B cell (primary cell): ENCODE results near the gene C6orf15. TPM values are rescaled to one million over a fixed set of nuclear protein-coding genes. Genes with fewer than 3 reads are reported as not detected.

ENCODE experiments used
- ATAC-seq: fragments of 200-7000 bp; cut with Tn5 transposase; one replicate; pipeline ENCODE4 v1.10.0; 2021; ENCODE audit warnings: low read depth, mild to moderate bottlenecking, moderate number of reproducible peaks, moderate library complexity
- CTCF ChIA-PET: fragments of 350-600 bp; sonication (Branson Sonifier 250); formaldehyde crosslinking; loops from one replicate; lab custom pipeline; 2021; ENCODE audit warnings: antibody characterized with exemption, inconsistent platforms; lab: Charles Lee
- POLR2A ChIA-PET: fragments of 350-600 bp; sonication (Branson Sonifier 250); formaldehyde crosslinking; loops from one replicate; lab custom pipeline; 2021; ENCODE audit warnings: antibody characterized with exemption; lab: Charles Lee
- DNase-seq: peaks from one replicate; pipeline ENCODE4 v3.0.0; 2013
- H2AFZ ChIP-seq: 2 replicates; pipeline ENCODE4 v1.6.1; 2012; ENCODE audit warnings: mild to moderate bottlenecking, low read depth, low read length; ENCODE audit not compliant: insufficient read depth, poor library complexity, severe bottlenecking
- H3K27ac ChIP-seq, 2 donors: 1 replicate in 1 of 2; 2 replicates in 1 of 2; pipeline ENCODE4 v1.5.1; 2012 to 2013; ENCODE audit warnings: low read length in 2 of 2, mild to moderate bottlenecking in 2 of 2, moderate library complexity in 1 of 2
- H3K27me3 ChIP-seq, 4 experiments: fragments of 200-600 bp in 1 of 4; sonication (generic) in 1 of 4; replicated peaks in 1 of 4; 1 replicate in 2 of 4; 2 replicates in 2 of 4; pipeline versions ENCODE4 v1.6.1 to v1.7.0; 2013 to 2016; ENCODE audit warnings: low read length in 3 of 4, mild to moderate bottlenecking in 2 of 4, mixed read lengths in 1 of 4, moderate library complexity in 1 of 4; ENCODE audit not compliant: insufficient read depth in 4 of 4, control insufficient read depth in 3 of 4; ENCODE audit errors: control extremely low read depth in 1 of 4
- H3K36me3 ChIP-seq, 2 experiments: replicated peaks in 1 of 2; 1 replicate in 1 of 2; 2 replicates in 1 of 2; pipeline versions ENCODE4 v1.6.1 to v1.7.1; 2013; ENCODE audit warnings: low read length in 1 of 2; ENCODE audit not compliant: insufficient read depth in 2 of 2, control insufficient read depth in 1 of 2; ENCODE audit errors: control extremely low read depth in 1 of 2, extremely low read depth in 1 of 2
- H3K4me1 ChIP-seq, 2 donors: fragments of 200-600 bp in 1 of 2; sonication (generic) in 1 of 2; 1 replicate in 1 of 2; 2 replicates in 1 of 2; pipeline versions ENCODE4 v1.5.1 to v1.6.1; 2013 to 2017; ENCODE audit warnings: low read length in 2 of 2; ENCODE audit not compliant: control insufficient read depth in 2 of 2, insufficient read depth in 2 of 2
- H3K4me2 ChIP-seq: replicated peaks from 2 replicates; pipeline ENCODE3; 2012; ENCODE audit warnings: mild to moderate bottlenecking, low read depth, low read length; ENCODE audit not compliant: poor library complexity, severe bottlenecking
- H3K4me3 ChIP-seq, 5 experiments: fragments of 200-600 bp in 1 of 5; sonication (generic) in 1 of 5; 1 replicate in 3 of 5; 2 replicates in 2 of 5; pipeline versions ENCODE4 v1.5.1 to v1.7.0; 2011 to 2016; ENCODE audit warnings: low read length in 4 of 5, mild to moderate bottlenecking in 4 of 5, low read depth in 2 of 5, control low read depth in 1 of 5, moderate library complexity in 1 of 5; ENCODE audit not compliant: insufficient read depth in 1 of 5; ENCODE audit errors: control extremely low read depth in 1 of 5, extremely low read depth in 1 of 5
- H3K79me2 ChIP-seq: fragments of 200-600 bp; sonication (generic); one replicate; pipeline ENCODE4 v1.6.0; 2016; ENCODE audit warnings: low read length; ENCODE audit not compliant: control insufficient read depth, insufficient read depth
- H3K9ac ChIP-seq: fragments of 200-600 bp; sonication (generic); 2 replicates; pipeline ENCODE4 v1.6.1; 2017; ENCODE audit warnings: mild to moderate bottlenecking, low read length, moderate library complexity
- H3K9me3 ChIP-seq, 3 donors: one replicate each; pipeline versions ENCODE4 v1.6.1 to v1.7.1; 2013; ENCODE audit warnings: low read length in 2 of 3; ENCODE audit not compliant: control insufficient read depth in 2 of 3, insufficient read depth in 1 of 3; ENCODE audit errors: control extremely low read depth in 1 of 3
- H4K20me1 ChIP-seq: 2 replicates; pipeline ENCODE4 v1.6.0; 2012; ENCODE audit warnings: mild to moderate bottlenecking, low read length; ENCODE audit not compliant: insufficient read depth, control insufficient read depth, poor library complexity, severe bottlenecking
- H3K27ac Mint-ChIP-seq: one replicate; pipeline ENCODE4 v1.8.0; 2021; ENCODE audit warnings: mixed read lengths
- H3K27me3 Mint-ChIP-seq: one replicate; pipeline ENCODE4 v1.8.0; 2021; ENCODE audit warnings: mixed read lengths
- H3K4me1 Mint-ChIP-seq: one replicate; pipeline ENCODE4 v1.8.0; 2021; ENCODE audit warnings: mixed read lengths
- H3K4me3 Mint-ChIP-seq: one replicate; pipeline ENCODE4 v1.8.0; 2021; ENCODE audit warnings: mixed read lengths
- H3K9me3 Mint-ChIP-seq: one replicate; pipeline ENCODE4 v1.8.0; 2022; ENCODE audit warnings: mixed read lengths; ENCODE audit not compliant: insufficient read depth
- EZH2 ChIP-seq: IDR thresholded peaks from 2 replicates; pipeline ENCODE4 v1.6.1; 2012; ENCODE audit warnings: borderline replicate concordance, low read depth, mild to moderate bottlenecking, moderate library complexity, low read length; ENCODE audit not compliant: insufficient read depth, poor library complexity, severe bottlenecking
- WGBS: methylation state at CpG from one replicate; pipeline ENCODE4 v1.1.5; 2013; ENCODE audit warnings: missing lambda C conversion rate; ENCODE audit not compliant: insufficient coverage; 5-methylcytosine and 5-hydroxymethylcytosine counted together
- intact Hi-C: fragments of 100-400 bp; cut with micrococcal nuclease; formaldehyde crosslinking; loops from one replicate; pipeline ENCODE4 v1.10.0; 2022
- polyA plus RNA-seq: library from polyadenylated mRNA; depleted of rRNA; stranded (reverse); fragments of >200 nt; gene quantifications from 2 replicates; pipeline ENCODE4 v1.2.3, GENCODE V29; 2012
- total RNA-seq, 2 donors: library from RNA; stranded (reverse); fragments of 120-200 nt in 1 of 2; gene quantifications; 1 replicate in 1 of 2; 2 replicates in 1 of 2; pipeline versions ENCODE4 v1.2.3 to v1.2.4, GENCODE V29; 2013 to 2022
- TF ChIP-seq, protein P1 (sequence below): fragments of 200-600 bp; IDR thresholded peaks from one replicate; pipeline ENCODE4 v1.8.0; 2022; ENCODE audit warnings: antibody characterized with exemption, mild to moderate bottlenecking

C6orf15 gene
- total and polyA plus RNA-seq, 2 donors (not counting 1 experiment from before 2014, with no cell fraction given), result not detected

DNA sequence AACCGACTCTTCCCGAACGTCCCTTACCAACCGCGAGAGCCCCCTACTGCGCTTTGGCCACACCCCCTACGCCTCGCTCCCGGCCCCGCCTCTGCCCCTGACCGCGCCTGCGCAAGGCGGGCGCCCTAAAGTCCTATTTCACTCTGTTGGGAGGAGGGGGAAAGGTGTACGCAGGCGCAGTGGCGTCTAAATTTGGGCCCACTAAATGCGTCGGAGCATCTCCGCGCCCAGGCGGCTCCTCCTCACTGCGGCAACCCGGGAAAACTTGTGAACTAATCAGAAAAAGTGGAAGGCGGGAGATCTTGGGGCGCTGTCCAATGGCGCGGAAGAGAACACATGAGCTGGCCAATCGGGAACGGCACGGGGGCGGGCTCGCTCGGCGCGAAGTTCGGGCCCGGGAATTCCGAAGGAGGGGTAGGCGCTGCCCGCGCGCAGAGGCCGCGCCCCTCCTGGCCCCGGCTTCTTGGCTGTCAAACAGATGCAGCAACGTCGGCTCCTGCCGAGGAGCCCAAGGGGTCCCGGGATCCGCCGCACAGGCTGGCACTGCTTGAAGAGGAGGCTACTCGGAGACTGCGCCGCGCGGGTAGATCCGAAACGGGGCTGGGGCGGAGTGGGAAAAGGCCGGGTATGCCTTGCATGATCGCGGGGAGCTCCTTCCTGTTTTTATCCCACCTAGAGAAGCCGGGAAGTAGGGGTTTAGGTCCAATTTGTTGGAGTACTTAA lies 45.9 kb upstream of the C6orf15 start, which contains the start of gene TCF19:
Gene TCF19, plus strand, starts transcription at position 450 of the 723 bp plus-strand sequence. CDS start 881 bp downstream, outside the sequence.
- Histone ChIP-seq H3K36me3 (peaks cover 0 to 6% of the 10 kb centered on the region in 2 experiments), H3K27me3 (no peaks in the 10 kb centered on the region), H3K4me3 (peak within 1 kb of the TSS; percentile 1 to 90 (median 88)), H4K20me1 (no peaks in the 10 kb centered on the region), H3K79me2 (peaks cover 5% of the 10 kb centered on the region), H2AFZ (peak within 1 kb of the TSS; percentile 95), H3K4me1 (peaks cover 13 to 22% of the 10 kb centered on the region in 2 donors), H3K9me3 (no peaks in the 10 kb centered on the region), H3K4me2 (peak within 1 kb of the TSS; percentile 86), H3K27ac (peak within 1 kb of the TSS; percentile 53 to 77), H3K9ac (peak within 1 kb of the TSS; percentile 78)
- DNase-seq (peak; percentile 99), ATAC-seq (peak; percentile 91)
- TF ChIP-seq, protein P1, sequence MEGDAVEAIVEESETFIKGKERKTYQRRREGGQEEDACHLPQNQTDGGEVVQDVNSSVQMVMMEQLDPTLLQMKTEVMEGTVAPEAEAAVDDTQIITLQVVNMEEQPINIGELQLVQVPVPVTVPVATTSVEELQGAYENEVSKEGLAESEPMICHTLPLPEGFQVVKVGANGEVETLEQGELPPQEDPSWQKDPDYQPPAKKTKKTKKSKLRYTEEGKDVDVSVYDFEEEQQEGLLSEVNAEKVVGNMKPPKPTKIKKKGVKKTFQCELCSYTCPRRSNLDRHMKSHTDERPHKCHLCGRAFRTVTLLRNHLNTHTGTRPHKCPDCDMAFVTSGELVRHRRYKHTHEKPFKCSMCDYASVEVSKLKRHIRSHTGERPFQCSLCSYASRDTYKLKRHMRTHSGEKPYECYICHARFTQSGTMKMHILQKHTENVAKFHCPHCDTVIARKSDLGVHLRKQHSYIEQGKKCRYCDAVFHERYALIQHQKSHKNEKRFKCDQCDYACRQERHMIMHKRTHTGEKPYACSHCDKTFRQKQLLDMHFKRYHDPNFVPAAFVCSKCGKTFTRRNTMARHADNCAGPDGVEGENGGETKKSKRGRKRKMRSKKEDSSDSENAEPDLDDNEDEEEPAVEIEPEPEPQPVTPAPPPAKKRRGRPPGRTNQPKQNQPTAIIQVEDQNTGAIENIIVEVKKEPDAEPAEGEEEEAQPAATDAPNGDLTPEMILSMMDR, result no peak
- no peak for TF ChIP-seq EZH2
- H3K27ac Mint-ChIP-seq, result peak within 1 kb of the TSS; percentile 73
- peaks cover 32% of the 10 kb centered on the region for H3K4me1 Mint-ChIP-seq
- H3K27me3 Mint-ChIP-seq, result no peaks in the 10 kb centered on the region
- intact Hi-C loops, result loop anchor here (1.0 to 10.0 kb wide), 8 partner anchors 21 to 542 kb away; partner anchors contain the start of genes HLA-B, HLA-C, MRPS18B and PPP1R10
- H3K4me3 Mint-ChIP-seq, result peak within 1 kb of the TSS; percentile 87
- WGBS, result under 1% methylated on average over 50 of the region's 65 CpGs
- no peaks in the 10 kb centered on the region for H3K9me3 Mint-ChIP-seq
- ChIA-PET POLR2A (interaction anchor here (0.6 to 1.8 kb wide), 7 partner anchors 13 to 739 kb away, joined by 3 to 5 read pairs (median 3); partner anchors contain the start of gene EHMT2), CTCF (interaction anchor here (1.1 to 2.9 kb wide), 8 partner anchors 13 to 241 kb away, joined by 3 to 10 read pairs (median 4); no protein-coding TSS in a partner anchor)
